Measurements from ENCODE around the gene DNAJC12. TPM values are rescaled to one million over a fixed set of nuclear protein-coding genes. Genes with fewer than 3 reads are reported as not detected.
"Not testable (repeated sequence)": the region's sequence is repeated elsewhere in the genome, so short reads cannot be mapped to it uniquely, and the experiment has no call there.

The DNAJC12 gene
- 10 to 100 TPM in 1 of 2 donors, under 1 TPM in 1; 0.68 to 37.3 TPM for total RNA-seq

GRCh38 chr10:67837541-67838314 lies at the start of gene DNAJC12:
TSS of gene DNAJC12 (minus strand) at chr10:67838188. CDS start at chr10:67838011, 177 bp downstream.
- peaks cover 4 to 10% of the 10 kb centered on the region in 2 donors for H3K9me3 Mint-ChIP-seq
- DNase-seq (ENCODE audit: low spot score in 2 of 2) (no peak), ATAC-seq (peak; percentile 66 to 99)
- H3K36me3 Mint-ChIP-seq: peaks cover 0 to 19% of the 10 kb centered on the region in 2 donors
- H3K27ac Mint-ChIP-seq: no peak within 1 kb of the TSS

GRCh38 chr10:67884842-67885670 lies 47.1 kb upstream of the DNAJC12 start:
- ATAC-seq (peak; percentile 86 to 87), DNase-seq (ENCODE audit: low spot score in 2 of 2) (peak; percentile 79 to 82)
- no peaks in the 10 kb centered on the region for H3K9me3 Mint-ChIP-seq
- peaks cover 20 to 37% of the 10 kb centered on the region in 2 donors for H3K36me3 Mint-ChIP-seq
- H3K27ac Mint-ChIP-seq: peak overlapping the region; percentile 90 to 95

- DNase-seq (ENCODE audit: low spot score in 2 of 2) (peak; percentile 85 to 93), ATAC-seq (peak; percentile 75 to 78)
- H3K27ac Mint-ChIP-seq: peak within 1 kb of the TSS; percentile 90 to 97
- peaks cover 20 to 33% of the 10 kb centered on the region in 2 donors for H3K36me3 Mint-ChIP-seq
- H3K9me3 Mint-ChIP-seq: no peaks in the 10 kb centered on the region
Observed at GRCh38 chr10:67884313-67884841, 46.4 kb upstream of the DNAJC12 start, which contains the start of gene SIRT1. TSS of gene SIRT1 (plus strand) at chr10:67884656. CDS start at chr10:67884722, 66 bp downstream.

GRCh38 chr10:67883710-67884312 lies 45.8 kb upstream of the DNAJC12 start:
- ATAC-seq (no peak), DNase-seq (ENCODE audit: low spot score in 2 of 2) (no peak)
- Mint-ChIP-seq H3K27ac (peak overlapping the region; percentile 90 to 97), H3K9me3 (no peaks in the 10 kb centered on the region), H3K36me3 (peaks cover 19 to 28% of the 10 kb centered on the region in 2 donors)

GRCh38 chr10:67878133-67878532 lies 40.1 kb upstream of the DNAJC12 start:
- Mint-ChIP-seq H3K36me3 (no peaks in the 10 kb centered on the region), H3K27ac (no peak overlapping the region), H3K9me3 (no peaks in the 10 kb centered on the region)
- no peak for ATAC-seq
- no peak for DNase-seq (ENCODE audit: low spot score in 2 of 2)

- ATAC-seq; H3K27ac Mint-ChIP-seq; DNase-seq (ENCODE audit: low spot score in 2 of 2); H3K36me3 Mint-ChIP-seq; H3K9me3 Mint-ChIP-seq: not testable (repeated sequence)
Observed at GRCh38 chr10:67877421-67877820, 39.4 kb upstream of the DNAJC12 start.

GRCh38 chr10:67875340-67876238 lies 37.6 kb upstream of the DNAJC12 start:
- ATAC-seq: no peak
- H3K27ac Mint-ChIP-seq: no peak overlapping the region
- no peaks in the 10 kb centered on the region for H3K9me3 Mint-ChIP-seq
- no peak for DNase-seq (ENCODE audit: low spot score in 2 of 2)
- no peaks in the 10 kb centered on the region for H3K36me3 Mint-ChIP-seq

GRCh38 chr10:67869996-67870395 lies 32.0 kb upstream of the DNAJC12 start:
- no peak overlapping the region for H3K27ac Mint-ChIP-seq
- DNase-seq (ENCODE audit: low spot score in 2 of 2): no peak
- no peaks in the 10 kb centered on the region for H3K36me3 Mint-ChIP-seq
- no peak for ATAC-seq
- H3K9me3 Mint-ChIP-seq: no peaks in the 10 kb centered on the region

GRCh38 chr10:67868132-67868531 lies 30.1 kb upstream of the DNAJC12 start:
- DNase-seq (ENCODE audit: low spot score in 2 of 2) (no peak), ATAC-seq (no peak)
- no peaks in the 10 kb centered on the region for H3K36me3 Mint-ChIP-seq
- H3K9me3 Mint-ChIP-seq: no peaks in the 10 kb centered on the region
- H3K27ac Mint-ChIP-seq: no peak overlapping the region

- no peak overlapping the region for H3K27ac Mint-ChIP-seq
- no peaks in the 10 kb centered on the region for H3K36me3 Mint-ChIP-seq
- no peak for DNase-seq (ENCODE audit: low spot score in 2 of 2)
- no peak for ATAC-seq
- no peaks in the 10 kb centered on the region for H3K9me3 Mint-ChIP-seq
Observed at GRCh38 chr10:67864607-67865371, 26.8 kb upstream of the DNAJC12 start.

GRCh38 chr10:67863094-67863493 lies 25.1 kb upstream of the DNAJC12 start:
- H3K36me3 Mint-ChIP-seq: no peaks in the 10 kb centered on the region
- H3K9me3 Mint-ChIP-seq: no peaks in the 10 kb centered on the region
- DNase-seq (ENCODE audit: low spot score in 2 of 2) (no peak), ATAC-seq (no peak)
- H3K27ac Mint-ChIP-seq: no peak overlapping the region

- DNase-seq (ENCODE audit: low spot score in 2 of 2): no peak
- no peak for ATAC-seq
- Mint-ChIP-seq H3K9me3 (no peaks in the 10 kb centered on the region), H3K36me3 (no peaks in the 10 kb centered on the region), H3K27ac (no peak overlapping the region)
Observed at GRCh38 chr10:67861750-67862432, 23.9 kb upstream of the DNAJC12 start.

GRCh38 chr10:67858971-67859370 lies 21.0 kb upstream of the DNAJC12 start:
- DNase-seq (ENCODE audit: low spot score in 2 of 2): no peak

GRCh38 chr10:67853512-67853911 lies 15.5 kb upstream of the DNAJC12 start:
- DNase-seq (ENCODE audit: low spot score in 2 of 2): no peak
- no peaks in the 10 kb centered on the region for H3K9me3 Mint-ChIP-seq
- H3K36me3 Mint-ChIP-seq: peaks cover 11 to 29% of the 10 kb centered on the region in 2 donors
- ATAC-seq: no peak
- H3K27ac Mint-ChIP-seq: no peak overlapping the region

More at GRCh38 chr10:67858971-67859370, 21.0 kb upstream of the DNAJC12 start:
- Mint-ChIP-seq H3K9me3 (no peaks in the 10 kb centered on the region), H3K27ac (no peak overlapping the region), H3K36me3 (no peaks in the 10 kb centered on the region)
- no peak for ATAC-seq

- Mint-ChIP-seq H3K36me3 (peaks cover 11 to 29% of the 10 kb centered on the region in 2 donors), H3K27ac (no peak overlapping the region), H3K9me3 (no peaks in the 10 kb centered on the region)
- DNase-seq (ENCODE audit: low spot score in 2 of 2) (no peak), ATAC-seq (no peak)
Observed at GRCh38 chr10:67852761-67853160, 14.8 kb upstream of the DNAJC12 start.
